NT2/D1 (cell line): ENCODE data around the gene CTAGE8.
"Not testable (repeated sequence)": the region's sequence is repeated elsewhere in the genome, so short reads cannot be mapped to it uniquely, and the experiment has no call there.

Source experiments
- DNase-seq: peaks from one replicate; pipeline ENCODE4 v3.0.0-alpha.2; 2011; ENCODE audit warnings: low read depth, low spot score
- H3K27me3 ChIP-seq: 2 replicates; pipeline ENCODE4 v1.6.0; 2011; ENCODE audit warnings: mild to moderate bottlenecking; ENCODE audit not compliant: insufficient read length, insufficient read depth
- H3K36me3 ChIP-seq: 2 replicates; pipeline ENCODE4 v1.6.1; 2011; ENCODE audit warnings: mild to moderate bottlenecking, low read length, mixed read lengths; ENCODE audit not compliant: insufficient read depth, insufficient read length
- H3K4me1 ChIP-seq: 2 replicates; pipeline ENCODE4 v1.5.1; 2011; ENCODE audit not compliant: insufficient read depth, insufficient read length
- H3K4me3 ChIP-seq: 2 replicates; pipeline ENCODE4 v1.5.1; 2011; ENCODE audit warnings: low read depth; ENCODE audit not compliant: insufficient read length
- H3K9ac ChIP-seq: 2 replicates; pipeline ENCODE4 v1.6.0; 2011; ENCODE audit warnings: low read depth; ENCODE audit not compliant: insufficient read length
- H3K9me3 ChIP-seq: 2 replicates; pipeline ENCODE4 v1.5.1; 2011; ENCODE audit warnings: mild to moderate bottlenecking, low read length; ENCODE audit not compliant: insufficient read depth

The CTAGE8 gene

GRCh38 chr7:144226866-144227265 is 42.2 kb downstream of the CTAGE8 start:
- H3K9ac ChIP-seq, H3K36me3 ChIP-seq, H3K4me1 ChIP-seq, H3K9me3 ChIP-seq, H3K27me3 ChIP-seq, H3K4me3 ChIP-seq, DNase-seq: not testable (repeated sequence)

DNA sequence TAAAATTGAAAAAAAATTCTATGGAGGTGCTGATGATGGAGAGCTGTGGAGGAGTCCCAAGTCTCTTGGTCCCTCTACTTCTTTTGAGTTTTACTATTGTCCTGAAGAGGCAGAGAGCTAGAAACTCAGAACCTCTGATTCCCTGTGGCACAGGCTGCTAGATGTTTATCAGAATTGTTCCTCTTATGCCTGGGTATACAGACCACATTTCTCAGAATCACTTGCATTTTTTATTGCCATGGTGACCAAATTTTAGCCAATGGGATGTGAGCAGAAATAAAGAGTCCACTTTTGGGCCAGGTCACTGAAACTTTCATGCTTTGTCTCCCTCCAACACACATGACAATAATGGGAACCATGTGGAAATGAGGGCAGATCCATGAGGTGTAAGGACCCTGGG is 45.4 kb downstream of the CTAGE8 start:
- not testable (repeated sequence) for DNase-seq, H3K9me3 ChIP-seq, H3K36me3 ChIP-seq, H3K9ac ChIP-seq, H3K27me3 ChIP-seq, H3K4me3 ChIP-seq, H3K4me1 ChIP-seq

DNA sequence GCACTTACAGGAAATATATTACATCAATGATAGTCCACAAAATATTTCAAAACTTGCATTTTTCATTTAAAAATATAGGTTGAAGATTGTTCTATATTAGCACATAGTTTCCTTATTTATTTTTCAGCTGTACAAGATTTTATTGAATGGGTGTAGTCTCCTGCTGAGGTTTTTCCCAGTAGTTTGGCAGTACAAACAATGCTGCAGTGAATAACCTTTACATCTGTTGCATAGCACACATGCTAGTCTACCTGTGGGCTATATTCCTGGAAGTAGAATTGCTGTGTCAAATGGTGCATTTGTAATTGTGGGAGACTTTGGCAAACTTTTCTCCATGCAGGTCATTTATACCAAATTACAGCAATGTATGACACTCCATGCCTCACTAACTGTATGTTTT is 48.6 kb downstream of the CTAGE8 start:
- not testable (repeated sequence) for DNase-seq, H3K4me3 ChIP-seq, H3K36me3 ChIP-seq, H3K9me3 ChIP-seq, H3K4me1 ChIP-seq, H3K27me3 ChIP-seq, H3K9ac ChIP-seq

GRCh38 chr7:144219149-144219548 is 49.9 kb downstream of the CTAGE8 start:
- not testable (repeated sequence) for DNase-seq, H3K36me3 ChIP-seq, H3K9me3 ChIP-seq, H3K9ac ChIP-seq, H3K4me3 ChIP-seq, H3K27me3 ChIP-seq, H3K4me1 ChIP-seq

DNA sequence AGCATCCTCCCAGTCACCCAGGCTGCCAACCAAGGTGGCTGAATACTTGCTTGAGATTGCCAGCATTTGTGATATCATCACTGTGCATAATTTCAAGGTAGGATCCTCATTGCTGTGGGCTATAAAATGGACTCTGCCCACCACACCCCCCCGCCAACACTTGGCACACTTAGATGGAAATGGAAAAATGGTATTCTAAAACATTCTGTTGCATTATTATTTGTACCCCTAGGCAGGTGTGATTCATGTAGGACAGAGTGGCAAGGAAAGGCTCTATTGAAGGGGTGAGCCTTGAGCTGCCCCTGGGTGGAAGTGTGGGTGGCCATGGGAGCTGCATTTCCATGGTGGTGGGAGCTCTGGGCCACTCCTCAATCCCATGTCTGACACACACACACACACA is 50.5 kb downstream of the CTAGE8 start:
- not testable (repeated sequence) for H3K4me1 ChIP-seq, H3K27me3 ChIP-seq, H3K4me3 ChIP-seq, H3K9ac ChIP-seq, H3K36me3 ChIP-seq, DNase-seq, H3K9me3 ChIP-seq

GRCh38 chr7:144217200-144217599 is 51.9 kb downstream of the CTAGE8 start:
- H3K9ac ChIP-seq, H3K9me3 ChIP-seq, DNase-seq, H3K4me1 ChIP-seq, H3K36me3 ChIP-seq, H3K27me3 ChIP-seq, H3K4me3 ChIP-seq: not testable (repeated sequence)
